NCI-H146 treated with DMSO at 0.1 percent for 48 hours (cell line): ENCODE results near the gene PNMA6A.
"Not testable (repeated sequence)": the region's sequence is repeated elsewhere in the genome, so short reads cannot be mapped to it uniquely, and the experiment has no call there.

Experiments
- DNase-seq: peaks from one replicate; lab custom pipeline; 2025; ENCODE audit not compliant: unreplicated experiment; lab: John Stamatoyannopoulos, UW

Gene PNMA6A

DNA sequence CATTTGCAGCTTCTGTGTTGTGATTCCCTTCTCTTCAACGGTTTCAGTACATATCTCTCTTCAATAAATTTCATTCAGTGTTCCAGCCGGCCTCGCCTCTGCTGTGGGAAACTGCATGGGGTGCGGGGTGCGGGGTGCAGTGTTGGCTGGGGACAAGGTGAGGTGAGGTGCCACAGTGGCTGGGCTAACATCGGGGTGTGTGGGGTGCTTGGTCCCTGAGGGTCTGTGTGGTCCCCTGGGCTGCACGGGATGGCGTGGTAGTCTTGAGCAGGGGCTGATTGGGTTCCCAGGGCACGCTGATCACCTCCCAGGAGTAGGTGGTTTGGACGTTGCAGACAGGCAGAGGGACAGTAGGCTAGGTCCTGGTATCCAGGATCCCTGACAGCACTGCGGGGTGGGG, 2.7 kb downstream of the PNMA6A start:
- no peak for DNase-seq

DNA sequence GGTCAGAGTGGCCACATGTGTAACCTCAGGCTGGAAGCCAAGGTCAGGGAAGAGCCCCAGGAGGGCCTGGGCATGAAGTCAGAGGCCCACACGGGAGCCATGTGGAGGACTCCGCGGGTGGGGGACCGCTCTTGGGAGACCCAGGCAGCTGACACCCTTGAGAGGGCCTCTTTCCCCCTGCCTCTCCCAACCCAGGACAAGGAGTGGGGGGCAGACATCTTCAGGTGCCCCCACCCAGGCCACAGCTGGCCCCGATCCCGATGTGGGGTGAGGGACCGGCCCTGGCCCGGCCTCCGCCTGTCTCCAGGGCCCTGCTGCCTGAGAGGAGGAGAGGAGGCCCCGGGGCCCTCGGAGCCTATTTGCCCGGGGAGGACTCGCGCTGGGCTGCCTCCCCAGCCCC, 3.1 kb downstream of the PNMA6A start:
- DNase-seq, result no peak

DNA sequence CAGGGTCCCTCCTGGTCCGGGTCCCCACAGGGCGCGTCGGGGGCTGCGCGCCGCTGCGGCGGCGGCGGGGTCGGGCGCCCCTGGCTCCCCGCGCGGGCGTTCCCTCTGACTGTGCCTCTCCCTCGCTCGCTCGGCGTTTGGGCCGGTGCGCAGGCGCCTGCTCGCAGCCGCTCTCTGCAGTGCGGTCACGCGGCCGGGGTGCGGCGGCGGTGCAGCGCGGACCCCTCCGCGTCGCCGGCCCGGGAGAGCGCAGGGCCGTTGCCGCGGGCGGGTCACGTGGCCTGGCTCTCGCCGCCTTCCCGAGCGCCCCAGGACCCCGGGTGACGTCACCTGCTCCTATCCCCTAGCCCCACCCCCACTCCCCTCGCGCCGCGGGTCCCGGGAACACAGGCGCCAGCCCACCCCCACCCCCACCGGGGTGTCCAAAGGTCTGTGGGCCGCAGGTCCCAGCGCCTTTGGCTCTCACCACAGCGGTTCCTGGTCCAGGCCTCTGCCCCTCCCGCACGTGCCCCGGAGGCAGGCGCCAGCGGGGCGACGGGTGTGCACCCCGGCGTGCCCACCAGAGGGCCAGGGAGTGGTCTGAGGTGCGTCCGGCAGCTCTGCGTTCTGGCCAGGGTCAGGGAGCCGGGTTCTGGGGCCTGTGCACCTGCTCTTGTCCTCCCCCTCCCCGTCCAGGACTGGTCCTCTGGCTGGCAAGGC, 5.3 kb downstream of the PNMA6A start:
- not testable (repeated sequence) for DNase-seq

DNA sequence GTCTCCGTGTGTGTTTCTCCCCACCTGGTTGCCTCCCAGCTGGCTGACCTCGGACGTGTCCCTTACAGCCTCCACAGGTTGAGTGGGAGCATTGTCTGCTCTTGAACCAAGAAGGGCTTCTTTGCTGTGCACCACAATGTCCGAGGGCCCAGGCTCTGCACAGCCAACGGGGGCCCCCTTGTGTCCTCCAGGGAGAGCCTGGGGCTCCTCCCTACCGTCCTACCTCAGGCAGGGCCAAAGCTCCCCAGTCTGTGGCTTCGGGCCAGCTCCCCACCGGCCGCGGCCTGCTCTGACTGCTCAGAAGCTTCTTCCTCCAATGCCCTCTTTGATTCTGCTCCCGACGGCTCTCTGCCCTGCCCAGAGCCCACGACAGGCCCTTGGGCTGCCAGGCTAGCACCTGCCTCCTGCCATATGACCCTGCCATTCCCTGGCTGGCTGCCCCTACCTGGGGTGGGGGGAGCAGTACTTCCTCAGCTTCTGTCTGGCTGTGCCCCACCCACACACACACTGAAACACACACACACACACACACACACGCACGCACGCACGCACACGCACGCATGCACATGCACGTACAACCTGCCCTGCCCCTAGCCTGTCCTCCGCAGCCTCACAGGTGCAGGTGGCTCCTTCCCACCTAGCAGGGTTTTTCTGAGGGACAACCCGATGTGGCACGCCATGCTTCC, 11.1 kb downstream of the PNMA6A start:
- DNase-seq, result not testable (repeated sequence)

DNA sequence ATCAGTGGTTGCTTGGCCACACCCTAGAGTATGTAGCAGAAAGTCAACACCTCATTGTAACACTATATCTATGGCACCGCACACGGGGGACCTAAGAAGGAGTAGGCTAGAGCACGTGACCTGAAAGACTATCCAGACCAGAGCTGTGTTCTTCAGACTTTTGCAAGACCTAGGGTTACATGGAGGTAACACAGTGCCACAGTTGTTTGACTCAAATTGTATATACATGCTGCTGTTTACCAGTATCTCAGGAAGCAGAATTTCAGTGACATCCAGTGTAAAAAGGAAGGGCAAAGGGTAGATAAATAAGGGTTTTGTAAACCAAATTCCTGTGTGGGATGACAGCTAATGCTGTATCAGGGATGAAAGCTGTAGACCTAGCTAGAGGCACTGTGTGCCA, 30.2 kb downstream of the PNMA6A start:
- DNase-seq, result no peak

DNA sequence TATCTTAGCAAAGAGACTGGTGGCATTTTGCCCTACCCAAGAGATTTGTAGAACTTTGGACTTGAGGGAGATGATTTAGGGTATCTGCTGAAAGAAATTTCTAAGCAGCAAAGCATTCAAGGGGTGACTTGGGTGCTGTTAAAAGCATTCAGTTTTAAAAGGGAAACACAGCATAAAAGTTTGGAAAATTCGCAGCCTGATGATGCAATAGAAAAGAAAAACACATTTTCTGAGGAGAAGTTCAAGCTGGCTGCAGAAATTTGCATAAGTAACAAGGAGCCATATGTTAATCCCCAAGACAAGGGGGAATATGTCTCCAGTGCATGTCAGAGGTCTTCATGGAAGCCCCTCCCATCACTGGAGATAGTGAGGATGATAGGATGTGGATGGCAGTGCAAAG, 32.7 kb downstream of the PNMA6A start:
- not testable (repeated sequence) for DNase-seq

DNA sequence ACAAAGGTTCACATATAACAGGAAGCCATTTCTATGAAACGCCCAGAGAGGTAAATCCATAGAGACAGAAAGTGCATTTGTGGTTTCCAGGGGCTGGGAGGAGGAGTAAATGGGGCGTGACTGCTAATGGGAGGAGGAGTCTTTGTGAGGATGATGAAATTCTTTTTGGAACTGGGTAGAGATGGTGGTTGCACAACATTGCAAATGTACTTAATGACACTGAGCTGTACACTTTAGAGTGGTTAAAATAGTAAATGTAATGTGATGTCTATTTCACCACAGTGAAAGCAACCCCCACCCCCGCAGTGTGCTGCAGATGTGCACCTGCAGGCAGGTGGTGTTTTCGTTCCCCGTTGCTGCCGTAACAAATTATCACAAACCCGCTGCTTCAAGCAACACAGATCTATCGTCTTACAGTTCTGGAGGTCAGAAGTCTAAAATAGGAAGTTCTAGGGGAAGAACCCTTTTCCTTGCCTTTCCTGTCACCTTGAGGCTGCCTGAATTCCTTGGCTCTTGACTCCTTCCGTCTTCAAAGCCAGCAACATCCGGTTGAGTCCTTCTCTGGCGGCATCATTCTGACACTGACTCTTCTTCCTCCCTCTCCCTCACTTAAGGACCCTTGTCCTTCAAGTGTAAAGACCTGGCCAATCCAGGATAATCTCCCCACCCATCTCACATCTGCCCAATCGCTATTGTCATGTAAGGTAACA, 34.0 kb downstream of the PNMA6A start:
- not testable (repeated sequence) for DNase-seq

DNA sequence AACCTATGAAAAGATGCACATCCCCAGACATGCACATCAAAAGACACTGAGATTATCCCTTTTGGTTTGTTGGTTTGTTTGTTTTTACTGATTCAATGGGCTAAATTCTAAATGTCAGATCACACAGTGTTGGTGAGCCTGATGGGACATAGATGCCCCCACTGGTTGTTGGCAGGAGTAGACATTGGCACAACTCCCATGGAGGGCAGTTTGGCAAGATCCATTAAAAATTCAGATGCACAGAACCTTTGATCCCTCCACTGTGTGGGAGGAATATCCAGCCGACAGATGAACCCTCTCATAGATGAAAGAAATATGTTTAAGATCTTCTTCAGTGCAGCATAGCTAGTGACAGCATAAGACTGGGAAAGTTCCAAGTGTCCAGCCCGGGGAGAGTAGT, 38.5 kb downstream of the PNMA6A start:
- not testable (repeated sequence) for DNase-seq

DNA sequence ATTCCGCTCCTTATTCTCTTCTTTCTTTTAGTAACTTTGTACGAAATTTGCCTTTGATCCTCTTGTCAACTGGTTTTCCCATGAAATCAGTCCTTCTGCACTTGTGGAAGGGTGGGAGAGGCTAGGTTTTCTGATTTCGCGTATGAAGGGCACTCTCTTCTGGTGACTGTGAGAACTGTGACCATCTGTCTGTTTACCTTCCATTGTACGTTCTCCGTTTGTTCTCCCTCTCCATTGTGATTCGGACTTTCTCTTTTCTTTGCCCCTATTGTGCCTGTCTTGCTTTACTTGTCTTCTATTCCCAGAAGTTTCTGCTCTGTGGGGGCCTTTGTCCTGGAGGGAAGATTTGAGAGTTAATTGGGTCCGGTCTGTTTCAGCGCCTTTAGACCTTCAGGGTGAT, 41.6 kb downstream of the PNMA6A start:
- DNase-seq, result not testable (repeated sequence)

DNA sequence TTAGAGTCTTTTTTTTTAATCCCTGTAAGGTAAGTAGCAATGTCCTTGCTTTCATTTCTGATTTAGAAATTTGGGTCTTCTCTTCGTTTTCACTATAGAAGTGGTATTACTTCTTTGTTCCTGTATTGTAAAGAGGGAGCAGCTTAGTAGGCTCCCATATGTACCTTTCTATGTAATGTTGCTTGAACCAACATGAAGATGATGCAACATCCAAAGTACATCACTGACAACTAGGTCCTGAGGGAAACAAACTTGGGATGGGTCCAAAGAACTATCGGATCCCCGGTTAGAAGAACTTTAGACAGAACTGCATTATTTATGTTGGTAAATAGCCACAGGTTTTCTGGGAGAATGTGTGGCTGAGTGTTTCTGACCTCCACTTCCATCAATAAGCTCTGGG, 45.5 kb downstream of the PNMA6A start:
- DNase-seq, result not testable (repeated sequence)

DNA sequence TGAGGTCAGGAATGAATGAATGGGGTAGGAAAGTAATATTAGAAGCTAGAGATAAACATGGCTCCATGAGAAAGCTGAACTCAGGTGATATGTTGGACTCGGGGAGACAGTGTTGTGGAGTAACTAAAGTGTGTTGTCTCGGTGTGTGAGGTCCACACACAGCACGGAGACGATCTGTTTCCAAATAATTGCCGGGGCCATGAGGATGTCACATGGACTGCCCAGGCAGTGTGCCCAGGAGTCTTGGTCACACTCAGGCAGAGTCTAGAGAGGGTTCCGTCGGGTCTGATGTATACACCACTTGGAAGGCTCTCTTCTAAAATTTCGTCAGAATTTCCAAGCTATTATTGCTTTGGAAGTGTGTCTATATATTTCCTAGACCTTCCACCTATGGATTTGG, 48.0 kb downstream of the PNMA6A start:
- not testable (repeated sequence) for DNase-seq

DNA sequence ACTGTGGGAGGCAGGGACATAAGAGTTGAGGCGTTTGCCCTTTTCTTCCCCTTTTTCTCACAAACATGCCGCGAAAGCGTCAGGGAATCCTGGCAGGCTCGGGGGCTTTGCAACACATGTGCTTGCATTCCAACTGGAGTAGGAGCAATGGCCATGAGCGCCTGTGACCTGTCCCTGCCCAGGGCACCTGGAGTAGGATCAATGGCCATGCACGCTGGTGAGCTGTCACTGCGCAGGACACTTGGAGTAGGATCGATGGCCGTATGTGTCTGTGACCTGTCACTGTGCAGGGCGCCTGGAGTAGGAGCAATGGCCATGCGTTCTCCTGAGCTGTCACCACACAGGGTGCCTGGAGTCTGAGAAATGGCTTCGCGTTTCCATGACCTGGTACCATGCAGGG, 51.2 kb downstream of the PNMA6A start:
- DNase-seq, result not testable (repeated sequence)
